ENCODE results near the gene CLEC4M.
"Not testable (repeated sequence)": the region's sequence is repeated elsewhere in the genome, so short reads cannot be mapped to it uniquely, and the experiment has no call there.

The CLEC4M gene

GRCh38 chr19:7744871-7745650 lies 18.0 kb upstream of the CLEC4M start:
- TF ChIP-seq CTCF (IDR thresholded peaks at IDR 0.05; ENCODE audit: low read depth, low read length), result no peak
- Histone ChIP-seq H3K27me3 (ENCODE audit: insufficient read depth, low read depth, severe bottlenecking) (no peaks in the 10 kb centered on the region), H3K27ac (no peak overlapping the region), H3K9me3 (ENCODE audit: severe bottlenecking) (peaks cover 3% of the 10 kb centered on the region), H3K36me3 (no peaks in the 10 kb centered on the region), H3K4me3 (ENCODE audit: low read depth, low read length) (no peak overlapping the region)
- no peak for DNase-seq

GRCh38 chr19:7746306-7746705 lies 16.7 kb upstream of the CLEC4M start:
- not testable (repeated sequence) for H3K9me3 ChIP-seq (ENCODE audit: severe bottlenecking); H3K36me3 ChIP-seq; H3K27me3 ChIP-seq (ENCODE audit: insufficient read depth, low read depth, severe bottlenecking); DNase-seq; H3K27ac ChIP-seq; H3K4me3 ChIP-seq (ENCODE audit: low read depth, low read length)

GRCh38 chr19:7746903-7747884 lies 15.8 kb upstream of the CLEC4M start, which contains the start of gene CD209:
CD209 (minus strand) TSS chr19:7747534; CDS start chr19:7747511, 23 bp downstream.
- TF ChIP-seq CTCF (IDR thresholded peaks at IDR 0.05; ENCODE audit: low read depth, low read length), result no peak
- H3K27me3 ChIP-seq (ENCODE audit: insufficient read depth, low read depth, severe bottlenecking), result no peaks in the 10 kb centered on the region
- no peak for DNase-seq
- H3K36me3 ChIP-seq, result no peaks in the 10 kb centered on the region
- peaks cover 3% of the 10 kb centered on the region for H3K9me3 ChIP-seq (ENCODE audit: severe bottlenecking)
- no peak within 1 kb of the TSS for H3K4me3 ChIP-seq (ENCODE audit: low read depth, low read length)
- H3K27ac ChIP-seq, result no peak within 1 kb of the TSS

GRCh38 chr19:7748171-7748570 lies 14.9 kb upstream of the CLEC4M start:
- no peak for TF ChIP-seq CTCF (IDR thresholded peaks at IDR 0.05; ENCODE audit: low read depth, low read length)
- peaks cover 3% of the 10 kb centered on the region for H3K9me3 ChIP-seq (ENCODE audit: severe bottlenecking)
- no peaks in the 10 kb centered on the region for H3K36me3 ChIP-seq
- no peak overlapping the region for H3K4me3 ChIP-seq (ENCODE audit: low read depth, low read length)
- DNase-seq, result no peak
- H3K27me3 ChIP-seq (ENCODE audit: insufficient read depth, low read depth, severe bottlenecking), result no peaks in the 10 kb centered on the region
- no peak overlapping the region for H3K27ac ChIP-seq

- Histone ChIP-seq H3K27ac (no peak overlapping the region), H3K36me3 (no peaks in the 10 kb centered on the region), H3K9me3 (ENCODE audit: severe bottlenecking) (peaks cover 3% of the 10 kb centered on the region), H3K27me3 (ENCODE audit: insufficient read depth, low read depth, severe bottlenecking) (no peaks in the 10 kb centered on the region), H3K4me3 (ENCODE audit: low read depth, low read length) (no peak overlapping the region)
- DNase-seq, result no peak
- peak; percentile 41; the same call in 1 of the 2 replicates for TF ChIP-seq CTCF (IDR thresholded peaks at IDR 0.05; ENCODE audit: low read depth, low read length)
Measured at GRCh38 chr19:7748756-7749155, 14.3 kb upstream of the CLEC4M start.
